ENCODE data around the gene NTSR1.

NTSR1 gene

GRCh38 chr20:62722627-62723026 lies 14.0 kb downstream of the NTSR1 start:
- DNase-seq (ENCODE audit: low read depth), result no peak
- H3K4me3 ChIP-seq (ENCODE audit: low read depth, low read length), result no peak overlapping the region
- TF ChIP-seq CTCF (IDR thresholded peaks at IDR 0.05; ENCODE audit: insufficient read depth, low read depth, low read length, missing control alignments), result no peak

GRCh38 chr20:62723351-62723750 lies 14.7 kb downstream of the NTSR1 start:
- DNase-seq (ENCODE audit: low read depth), result no peak
- TF ChIP-seq CTCF (IDR thresholded peaks at IDR 0.05; ENCODE audit: insufficient read depth, low read depth, low read length, missing control alignments), result no peak
- H3K4me3 ChIP-seq (ENCODE audit: low read depth, low read length), result no peak overlapping the region

GRCh38 chr20:62723768-62724450 lies 15.3 kb downstream of the NTSR1 start:
- TF ChIP-seq CTCF (IDR thresholded peaks at IDR 0.05; ENCODE audit: insufficient read depth, low read depth, low read length, missing control alignments), result no peak
- no peak overlapping the region for H3K4me3 ChIP-seq (ENCODE audit: low read depth, low read length)
- DNase-seq (ENCODE audit: low read depth), result no peak

- H3K4me3 ChIP-seq (ENCODE audit: low read depth, low read length), result no peak overlapping the region
- no peak for DNase-seq (ENCODE audit: low read depth)
- no peak for TF ChIP-seq CTCF (IDR thresholded peaks at IDR 0.05; ENCODE audit: insufficient read depth, low read depth, low read length, missing control alignments)
These were observed 16.3 kb downstream of the NTSR1 start for GRCh38 chr20:62724692-62725595.

GRCh38 chr20:62725596-62726268 lies 17.1 kb downstream of the NTSR1 start:
- no peak overlapping the region for H3K4me3 ChIP-seq (ENCODE audit: low read depth, low read length)
- no peak for TF ChIP-seq CTCF (IDR thresholded peaks at IDR 0.05; ENCODE audit: insufficient read depth, low read depth, low read length, missing control alignments)
- no peak for DNase-seq (ENCODE audit: low read depth)

- H3K4me3 ChIP-seq (ENCODE audit: low read depth, low read length), result no peak overlapping the region
- no peak for DNase-seq (ENCODE audit: low read depth)
- TF ChIP-seq CTCF (IDR thresholded peaks at IDR 0.05; ENCODE audit: insufficient read depth, low read depth, low read length, missing control alignments), result no peak
These were observed 17.6 kb downstream of the NTSR1 start for GRCh38 chr20:62726276-62726675.
